SU-DHL-6 (cell line): ENCODE data around the gene TCP11.

Experiments
- EZH2phosphoT487 ChIP-seq: fragments of 200-600 bp; sonication (generic), shearing (Covaris generic); conservative IDR thresholded peaks from 2 replicates; pipeline ENCODE4 v1.6.1; 2018; ENCODE audit warnings: mild to moderate bottlenecking, antibody characterized with exemption, low read length, moderate library complexity, mixed read lengths
- TF ChIP-seq, protein P1 (sequence below): fragments of 200-600 bp; sonication (generic); IDR thresholded peaks from one replicate; pipeline ENCODE4 v1.5.1; 2017; ENCODE audit warnings: antibody characterized with exemption, mild to moderate bottlenecking, low read length, moderate library complexity; ENCODE audit not compliant: insufficient read depth, poor library complexity, severe bottlenecking

DNA sequence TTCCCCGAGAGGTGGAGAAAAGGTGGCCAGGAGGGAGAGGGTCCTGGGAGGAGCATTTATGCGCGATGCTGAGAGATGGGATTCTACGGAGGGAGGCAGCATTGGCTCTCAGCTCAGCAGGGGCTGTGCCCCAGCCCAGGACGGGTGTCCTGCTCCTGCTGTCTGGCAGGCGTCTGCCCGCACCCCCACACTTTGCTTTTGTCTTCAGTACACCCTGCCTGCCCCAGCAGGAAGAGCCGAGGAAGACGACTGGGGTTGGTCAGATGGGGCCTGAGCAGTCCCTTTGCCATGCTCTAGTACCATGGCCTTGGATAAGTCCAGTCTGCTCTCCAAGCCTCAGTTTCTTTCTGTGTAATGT lies 68.5 kb downstream of the TCP11 start:
- TF ChIP-seq, protein P1, sequence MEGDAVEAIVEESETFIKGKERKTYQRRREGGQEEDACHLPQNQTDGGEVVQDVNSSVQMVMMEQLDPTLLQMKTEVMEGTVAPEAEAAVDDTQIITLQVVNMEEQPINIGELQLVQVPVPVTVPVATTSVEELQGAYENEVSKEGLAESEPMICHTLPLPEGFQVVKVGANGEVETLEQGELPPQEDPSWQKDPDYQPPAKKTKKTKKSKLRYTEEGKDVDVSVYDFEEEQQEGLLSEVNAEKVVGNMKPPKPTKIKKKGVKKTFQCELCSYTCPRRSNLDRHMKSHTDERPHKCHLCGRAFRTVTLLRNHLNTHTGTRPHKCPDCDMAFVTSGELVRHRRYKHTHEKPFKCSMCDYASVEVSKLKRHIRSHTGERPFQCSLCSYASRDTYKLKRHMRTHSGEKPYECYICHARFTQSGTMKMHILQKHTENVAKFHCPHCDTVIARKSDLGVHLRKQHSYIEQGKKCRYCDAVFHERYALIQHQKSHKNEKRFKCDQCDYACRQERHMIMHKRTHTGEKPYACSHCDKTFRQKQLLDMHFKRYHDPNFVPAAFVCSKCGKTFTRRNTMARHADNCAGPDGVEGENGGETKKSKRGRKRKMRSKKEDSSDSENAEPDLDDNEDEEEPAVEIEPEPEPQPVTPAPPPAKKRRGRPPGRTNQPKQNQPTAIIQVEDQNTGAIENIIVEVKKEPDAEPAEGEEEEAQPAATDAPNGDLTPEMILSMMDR, result no peak
- TF ChIP-seq EZH2phosphoT487, result no peak
